ENCODE measurements around the gene CDC45.

CDC45 gene

GRCh38 chr22:19517171-19517500, 37.4 kb downstream of the CDC45 start:
- no peak overlapping the region for H3K27ac ChIP-seq (ENCODE audit: extremely low read depth, low read depth, low read length)
- no peak for TF ChIP-seq ZBTB49 (tag by site-specific recombination; IDR thresholded peaks at IDR 0.05; ENCODE audit: low read depth)
- TF ChIP-seq, protein P1, sequence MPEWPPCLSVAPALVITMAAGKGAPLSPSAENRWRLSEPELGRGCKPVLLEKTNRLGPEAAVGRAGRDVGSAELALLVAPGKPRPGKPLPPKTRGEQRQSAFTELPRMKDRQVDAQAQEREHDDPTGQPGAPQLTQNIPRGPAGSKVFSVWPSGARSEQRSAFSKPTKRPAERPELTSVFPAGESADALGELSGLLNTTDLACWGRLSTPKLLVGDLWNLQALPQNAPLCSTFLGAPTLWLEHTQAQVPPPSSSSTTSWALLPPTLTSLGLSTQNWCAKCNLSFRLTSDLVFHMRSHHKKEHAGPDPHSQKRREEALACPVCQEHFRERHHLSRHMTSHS (tag by site-specific recombination; IDR thresholded peaks at IDR 0.05), result no peak
- no peak for TF ChIP-seq ZNF416 (tag by site-specific recombination; IDR thresholded peaks at IDR 0.05)
- TF ChIP-seq ZFP69B (tag by site-specific recombination; IDR thresholded peaks at IDR 0.05), result no peak
- TF ChIP-seq ZNF670 (tag by site-specific recombination; IDR thresholded peaks at IDR 0.05; ENCODE audit: low read depth), result no peak
- no peak for TF ChIP-seq OSR2 (tag by site-specific recombination; IDR thresholded peaks at IDR 0.05)
- TF ChIP-seq ZNF138 (tag by site-specific recombination; IDR thresholded peaks at IDR 0.05; ENCODE audit: borderline replicate concordance), result no peak
- no peak for TF ChIP-seq SP2 (tag by site-specific recombination; IDR thresholded peaks at IDR 0.05)
- no peak for TF ChIP-seq ZNF704 (tag by site-specific recombination; IDR thresholded peaks at IDR 0.05)
- no peak for TF ChIP-seq ZNF747 (tag by site-specific recombination; IDR thresholded peaks at IDR 0.05)
- no peak for TF ChIP-seq ZNF658 (tag by site-specific recombination; IDR thresholded peaks at IDR 0.05)
- TF ChIP-seq ZNF664 (tag by site-specific recombination; IDR thresholded peaks at IDR 0.05), result no peak
- TF ChIP-seq ZNF132 (tag by site-specific recombination; IDR thresholded peaks at IDR 0.05; ENCODE audit: borderline replicate concordance), result no peak
- TF ChIP-seq ZNF354C (tag by site-specific recombination; IDR thresholded peaks at IDR 0.05; ENCODE audit: borderline replicate concordance, low read depth), result no peak
- no peak for TF ChIP-seq ZNF175 (tag by site-specific recombination; IDR thresholded peaks at IDR 0.05)
- TF ChIP-seq KLF7 (tag by site-specific recombination; IDR thresholded peaks at IDR 0.05; ENCODE audit: borderline replicate concordance), result no peak
- TF ChIP-seq ZBTB7A (tag by site-specific recombination; IDR thresholded peaks at IDR 0.05; ENCODE audit: low read depth), result no peak
- H3K4me3 ChIP-seq (ENCODE audit: low read depth, low read length), result no peak overlapping the region
- peaks cover 13 to 94% of the 10 kb centered on the region in 2 experiments; a peak in 2 of 3 replicates for H3K36me3 ChIP-seq (ENCODE audit: control insufficient read depth in 2 of 2, insufficient read depth in 1 of 2, low read length in 2 of 2)
- H3K4me1 ChIP-seq (ENCODE audit: control insufficient read depth, insufficient read depth, low read length), result no peaks in the 10 kb centered on the region
- no peaks in the 10 kb centered on the region for H3K9me3 ChIP-seq (ENCODE audit: control insufficient read depth, insufficient read depth, low read depth, low read length)
- CTCF ChIA-PET, result interaction anchor here (0.6 kb wide), 1 partner anchor 37 kb away, joined by 3 read pairs; the partner anchor contains the start of gene CDC45
- POLR2A ChIA-PET, result no interaction called here

DNA sequence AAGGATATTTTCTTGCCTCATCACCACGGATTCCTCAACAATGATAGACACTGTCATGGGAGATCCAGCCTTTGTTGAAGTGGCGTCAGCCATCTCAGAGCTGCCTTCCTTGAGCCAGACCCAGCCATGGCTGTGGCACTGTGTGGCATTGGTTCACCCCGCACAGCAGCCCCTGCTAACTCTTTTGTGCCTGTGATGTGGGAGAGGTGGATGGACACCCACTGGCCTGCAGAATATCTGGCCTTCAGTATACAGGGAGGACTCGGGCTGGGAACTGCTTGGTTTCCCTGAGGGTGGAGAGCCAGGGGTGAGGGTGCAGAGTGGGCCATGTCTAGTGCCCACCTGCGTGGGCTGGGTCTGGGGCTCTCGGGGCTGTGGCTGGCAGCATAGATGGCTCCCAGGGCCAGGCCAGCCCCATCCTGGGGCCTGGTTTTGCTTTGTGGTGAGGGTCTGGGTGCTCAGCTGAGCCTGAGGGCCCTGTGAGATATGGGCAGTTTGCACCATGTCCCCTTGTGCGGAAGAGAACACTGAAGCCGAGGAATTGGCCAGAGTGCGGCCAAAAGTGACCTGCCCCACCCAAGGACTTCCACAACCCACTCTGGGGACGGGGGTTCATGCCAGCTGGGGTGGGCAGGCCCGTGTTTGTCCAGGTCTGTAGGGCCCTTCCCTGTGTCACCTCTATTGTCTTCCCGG, 38.3 kb downstream of the CDC45 start:
- H3K4me3 ChIP-seq (ENCODE audit: low read depth, low read length), result no peak overlapping the region
- ChIA-PET CTCF (no interaction called here), POLR2A (no interaction called here)
- no peaks in the 10 kb centered on the region for H3K4me1 ChIP-seq (ENCODE audit: control insufficient read depth, insufficient read depth, low read length)
- no peaks in the 10 kb centered on the region for H3K9me3 ChIP-seq (ENCODE audit: control insufficient read depth, insufficient read depth, low read depth, low read length)
- peaks cover 11 to 84% of the 10 kb centered on the region in 2 experiments; a peak in 2 of 3 replicates for H3K36me3 ChIP-seq (ENCODE audit: control insufficient read depth in 2 of 2, insufficient read depth in 1 of 2, low read length in 2 of 2)
- H3K27ac ChIP-seq (ENCODE audit: extremely low read depth, low read depth, low read length), result no peak overlapping the region
- TF ChIP-seq ZXDB (tag by site-specific recombination; IDR thresholded peaks at IDR 0.05) (no peak), ZNF366 (tag by site-specific recombination; conservative IDR thresholded peaks at IDR 0.05) (no peak), ZNF626 (tag by site-specific recombination; IDR thresholded peaks at IDR 0.05) (no peak), PRDM1 (tag by site-specific recombination; IDR thresholded peaks at IDR 0.05) (no peak), INSM2 (tag by site-specific recombination; IDR thresholded peaks at IDR 0.05) (no peak), ZFHX2 (tag by site-specific recombination; conservative IDR thresholded peaks at IDR 0.05) (no peak), ZNF521 (tag by site-specific recombination; IDR thresholded peaks at IDR 0.05) (no peak), ZNF830 (tag by site-specific recombination; IDR thresholded peaks at IDR 0.05; ENCODE audit: low read depth) (no peak), WT1 (tag by site-specific recombination; IDR thresholded peaks at IDR 0.05) (no peak), ZSCAN18 (tag by site-specific recombination; IDR thresholded peaks at IDR 0.05) (no peak), ZNF26 (tag by site-specific recombination; IDR thresholded peaks at IDR 0.05) (no peak)

All from HEK293 (cell line).